Measurements from ENCODE around the gene TPGS2. TPM values are rescaled to one million over a fixed set of nuclear protein-coding genes. Genes with fewer than 3 reads are reported as not detected.
"Not testable (repeated sequence)": the region's sequence is repeated elsewhere in the genome, so short reads cannot be mapped to it uniquely, and the experiment has no call there.

The TPGS2 gene
- total RNA-seq, 4 donors from 2014 or later: 32.1 to 87.9 (median 58.2) TPM

DNA sequence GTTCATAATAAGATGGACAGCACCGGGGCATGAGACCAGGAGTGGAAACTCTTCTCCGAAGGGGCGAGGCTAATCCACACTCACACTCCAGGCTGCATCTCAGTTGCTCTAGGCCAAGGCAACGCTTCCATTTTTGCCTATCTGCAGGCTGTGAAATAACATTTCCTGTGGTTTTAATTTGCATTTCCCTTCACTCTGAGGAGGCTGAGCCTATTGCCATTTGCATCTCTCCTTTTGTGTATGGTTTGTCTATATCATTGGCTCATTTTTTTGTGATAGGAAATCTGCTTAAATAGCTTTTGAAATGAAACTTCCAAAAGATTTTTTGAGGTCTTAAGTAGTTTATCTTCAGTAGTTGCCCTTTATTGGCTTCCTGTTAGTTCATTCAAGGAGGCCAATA is 57.6 kb downstream of the TPGS2 start:
- no peaks in the 10 kb centered on the region for H3K27me3 ChIP-seq
- no peaks in the 10 kb centered on the region for H3K4me1 ChIP-seq
- TF ChIP-seq, protein P1, sequence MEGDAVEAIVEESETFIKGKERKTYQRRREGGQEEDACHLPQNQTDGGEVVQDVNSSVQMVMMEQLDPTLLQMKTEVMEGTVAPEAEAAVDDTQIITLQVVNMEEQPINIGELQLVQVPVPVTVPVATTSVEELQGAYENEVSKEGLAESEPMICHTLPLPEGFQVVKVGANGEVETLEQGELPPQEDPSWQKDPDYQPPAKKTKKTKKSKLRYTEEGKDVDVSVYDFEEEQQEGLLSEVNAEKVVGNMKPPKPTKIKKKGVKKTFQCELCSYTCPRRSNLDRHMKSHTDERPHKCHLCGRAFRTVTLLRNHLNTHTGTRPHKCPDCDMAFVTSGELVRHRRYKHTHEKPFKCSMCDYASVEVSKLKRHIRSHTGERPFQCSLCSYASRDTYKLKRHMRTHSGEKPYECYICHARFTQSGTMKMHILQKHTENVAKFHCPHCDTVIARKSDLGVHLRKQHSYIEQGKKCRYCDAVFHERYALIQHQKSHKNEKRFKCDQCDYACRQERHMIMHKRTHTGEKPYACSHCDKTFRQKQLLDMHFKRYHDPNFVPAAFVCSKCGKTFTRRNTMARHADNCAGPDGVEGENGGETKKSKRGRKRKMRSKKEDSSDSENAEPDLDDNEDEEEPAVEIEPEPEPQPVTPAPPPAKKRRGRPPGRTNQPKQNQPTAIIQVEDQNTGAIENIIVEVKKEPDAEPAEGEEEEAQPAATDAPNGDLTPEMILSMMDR (IDR thresholded peaks at IDR 0.05): no peak
- TF ChIP-seq POLR2A (IDR thresholded peaks at IDR 0.05): no peak
- H3K27ac ChIP-seq: no peak overlapping the region
- no peaks in the 10 kb centered on the region for H3K36me3 ChIP-seq
- no peak for DNase-seq
- H3K9me3 ChIP-seq: no peaks in the 10 kb centered on the region
- no peak overlapping the region for H3K4me3 ChIP-seq

DNA sequence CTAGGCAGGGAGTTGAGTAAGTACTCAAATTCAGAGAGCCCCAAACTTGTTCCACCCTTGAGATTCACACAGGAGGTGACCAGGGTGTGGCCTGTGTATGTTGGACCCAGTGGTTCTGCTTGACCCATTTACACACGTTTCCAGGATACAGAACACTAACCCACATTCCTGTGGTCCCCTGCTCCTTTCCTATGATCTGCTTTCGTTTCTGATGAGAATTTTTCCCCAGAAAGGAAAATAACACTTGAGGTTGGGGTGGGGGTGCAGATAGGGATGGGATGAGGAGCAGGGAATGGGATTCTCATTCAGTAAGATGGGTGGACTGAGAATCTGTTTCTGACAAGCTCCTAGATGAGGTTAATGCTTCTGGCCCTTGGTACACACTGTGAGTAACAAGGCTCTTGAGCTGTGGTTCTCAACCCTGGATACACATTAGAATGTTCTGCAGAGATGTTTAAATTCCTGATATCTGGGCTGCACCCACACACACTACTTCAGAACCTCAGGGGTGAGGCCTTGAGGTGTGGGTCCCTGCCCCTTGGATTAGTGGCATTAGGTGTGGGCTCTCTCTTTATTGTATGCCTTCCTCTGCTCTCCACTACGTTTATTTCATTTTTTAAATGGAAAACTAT is 58.4 kb downstream of the TPGS2 start:
- Histone ChIP-seq H3K4me3 (no peak overlapping the region), H3K27me3 (no peaks in the 10 kb centered on the region), H3K36me3 (no peaks in the 10 kb centered on the region), H3K4me1 (no peaks in the 10 kb centered on the region), H3K27ac (no peak overlapping the region), H3K9me3 (no peaks in the 10 kb centered on the region)
- TF ChIP-seq, protein P1 (IDR thresholded peaks at IDR 0.05): no peak
- no peak for TF ChIP-seq POLR2A (IDR thresholded peaks at IDR 0.05)
- no peak for DNase-seq

DNA sequence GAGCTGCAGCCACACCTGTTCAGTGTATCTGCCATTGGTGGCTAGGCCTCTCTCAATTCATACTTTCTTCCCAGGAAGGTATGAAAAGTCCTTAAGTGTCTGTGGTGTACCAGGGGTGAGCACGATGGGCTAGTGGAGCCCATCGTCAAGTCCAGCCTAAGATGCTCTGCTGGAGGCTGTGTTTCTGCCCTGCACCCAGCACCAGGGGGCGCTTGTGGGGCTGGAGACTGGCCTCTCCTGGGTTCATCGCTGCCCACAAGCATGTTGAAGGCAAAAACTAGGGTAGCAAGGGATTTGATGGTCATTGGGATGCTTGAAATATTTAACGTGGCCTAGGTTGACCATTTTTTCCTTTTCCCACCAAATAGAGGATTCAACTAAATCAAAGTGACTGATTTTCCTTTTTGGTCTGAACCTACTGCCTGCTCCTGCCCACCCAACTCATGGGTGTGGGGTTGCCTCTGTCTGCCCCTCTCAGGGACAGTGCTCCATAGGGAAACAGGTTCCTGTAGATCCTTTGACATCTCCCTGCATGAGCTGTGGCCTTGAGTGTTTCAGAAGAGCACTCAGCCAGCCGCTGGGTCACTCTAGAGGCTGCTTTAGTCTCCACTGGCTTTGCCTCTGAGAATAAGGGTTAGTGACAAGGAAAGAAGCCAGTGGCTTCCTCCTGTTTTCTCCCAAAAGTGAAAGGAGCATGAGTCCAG is 59.0 kb downstream of the TPGS2 start:
- no peak overlapping the region for H3K27ac ChIP-seq
- H3K4me3 ChIP-seq: no peak overlapping the region
- no peak for DNase-seq
- no peaks in the 10 kb centered on the region for H3K4me1 ChIP-seq
- no peak for TF ChIP-seq POLR2A (IDR thresholded peaks at IDR 0.05)
- TF ChIP-seq, protein P1 (IDR thresholded peaks at IDR 0.05): peak in 4 of 6 experiments; percentile 6 to 24 (median 23)
- no peaks in the 10 kb centered on the region for H3K36me3 ChIP-seq
- H3K27me3 ChIP-seq: no peaks in the 10 kb centered on the region
- no peaks in the 10 kb centered on the region for H3K9me3 ChIP-seq

DNA sequence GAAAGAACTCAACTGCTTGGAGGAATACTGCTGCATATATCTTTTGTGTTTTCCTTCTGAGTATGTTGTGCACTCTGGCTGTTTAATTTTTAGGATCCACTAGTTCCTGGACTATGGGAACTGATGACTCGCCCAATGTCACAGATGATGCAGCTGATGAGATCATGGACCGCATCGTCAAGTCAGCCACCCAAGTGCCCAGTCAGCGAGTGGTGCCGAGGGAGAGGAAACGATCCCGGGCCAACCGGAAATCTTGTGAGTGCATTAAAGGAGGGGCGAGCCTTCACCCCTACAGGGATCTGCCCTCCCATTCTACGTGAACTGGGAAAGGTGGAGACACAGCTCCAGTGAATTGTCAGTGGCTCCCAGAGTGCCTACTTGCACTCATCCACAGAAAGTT is 59.6 kb downstream of the TPGS2 start:
- TF ChIP-seq, protein P1 (IDR thresholded peaks at IDR 0.05): no peak
- no peak for TF ChIP-seq POLR2A (IDR thresholded peaks at IDR 0.05)
- Histone ChIP-seq H3K4me3 (no peak overlapping the region), H3K4me1 (no peaks in the 10 kb centered on the region), H3K36me3 (no peaks in the 10 kb centered on the region), H3K27ac (no peak overlapping the region), H3K27me3 (no peaks in the 10 kb centered on the region), H3K9me3 (no peaks in the 10 kb centered on the region)
- DNase-seq: no peak

DNA sequence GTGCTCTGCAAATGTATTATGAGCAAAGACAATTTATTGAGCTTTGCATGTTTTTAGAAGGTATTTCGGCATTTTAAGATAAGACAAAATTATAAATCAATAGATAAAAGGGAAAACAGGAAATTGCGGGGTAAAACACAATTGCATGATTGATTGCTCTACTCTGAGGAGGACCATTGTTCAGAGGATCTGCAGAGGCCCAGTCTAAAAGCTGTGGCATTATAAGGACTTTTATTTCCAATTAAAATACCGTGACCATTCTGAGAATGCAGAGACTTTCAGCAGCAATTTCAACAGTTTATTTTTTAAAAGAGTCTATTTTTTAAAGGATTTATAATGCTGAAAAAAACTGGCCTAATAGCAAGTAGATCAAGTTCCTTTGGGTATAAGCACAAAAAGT is 62.0 kb downstream of the TPGS2 start:
- Histone ChIP-seq H3K27ac (no peak overlapping the region), H3K27me3 (no peaks in the 10 kb centered on the region), H3K4me1 (no peaks in the 10 kb centered on the region), H3K9me3 (no peaks in the 10 kb centered on the region), H3K36me3 (no peaks in the 10 kb centered on the region), H3K4me3 (no peak overlapping the region)
- TF ChIP-seq POLR2A (IDR thresholded peaks at IDR 0.05): no peak
- TF ChIP-seq, protein P1 (IDR thresholded peaks at IDR 0.05): no peak
- DNase-seq: no peak

DNA sequence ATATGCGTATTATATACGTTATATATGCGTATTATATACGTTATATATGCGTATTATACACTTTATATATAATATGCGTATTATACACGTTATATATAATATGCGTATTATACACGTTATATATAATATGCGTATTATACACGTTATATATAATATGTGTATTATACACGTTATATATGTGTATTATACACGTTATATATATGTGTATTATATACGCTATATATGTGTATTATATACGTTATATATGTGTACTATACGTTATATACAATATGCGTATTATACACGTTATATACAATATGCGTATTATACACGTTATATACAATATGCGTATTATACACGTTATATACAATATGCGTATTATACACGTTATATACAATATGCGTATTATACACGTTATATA is 65.8 kb downstream of the TPGS2 start:
- not testable (repeated sequence) for H3K4me1 ChIP-seq, H3K9me3 ChIP-seq, DNase-seq, H3K27ac ChIP-seq, H3K4me3 ChIP-seq, H3K36me3 ChIP-seq, H3K27me3 ChIP-seq

Measured in Peyer's patch (tissue), 4 donors.